Esophagus squamous epithelium (tissue), 4 donors: Measurements from ENCODE around the gene VPS50.

ENCODE experiments used
- POLR2A ChIP-seq, 4 donors: fragments of 450-650 bp; IDR thresholded peaks; one replicate each; pipeline ENCODE4 v1.6.1; 2017; ENCODE audit warnings: antibody characterized with exemption in 4 of 4, mild to moderate bottlenecking in 4 of 4, moderate library complexity in 3 of 4
- TF ChIP-seq, protein P1 (sequence below), 6 experiments: fragments of 450-650 bp in 4 of 6; fragments of 200-600 bp in 2 of 6; sonication (generic) in 2 of 6; IDR thresholded peaks; one replicate each; pipeline ENCODE4 v1.5.1; 2016 to 2019; ENCODE audit warnings: antibody characterized with exemption in 6 of 6, mild to moderate bottlenecking in 4 of 6, moderate library complexity in 4 of 6

DNA sequence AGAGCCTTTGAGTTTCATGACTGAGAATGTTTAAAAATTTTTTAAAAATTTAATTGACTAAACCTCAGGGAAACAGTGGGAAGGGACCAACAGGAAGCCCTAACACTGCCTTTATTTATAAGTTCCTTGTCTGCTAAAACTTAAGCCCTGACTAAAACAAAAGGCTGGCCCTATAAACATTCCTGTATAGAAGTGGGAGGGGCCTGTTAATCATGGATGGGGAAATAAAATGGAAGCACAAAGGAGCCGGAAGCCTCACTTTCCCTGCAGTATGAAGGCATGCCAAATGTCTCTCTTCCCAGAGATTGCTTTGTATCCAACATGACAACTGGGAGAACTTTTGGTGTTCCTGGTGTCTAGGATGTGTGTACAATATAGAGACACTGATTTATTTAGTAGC lies 66.0 kb downstream of the VPS50 start:
- TF ChIP-seq, protein P1, sequence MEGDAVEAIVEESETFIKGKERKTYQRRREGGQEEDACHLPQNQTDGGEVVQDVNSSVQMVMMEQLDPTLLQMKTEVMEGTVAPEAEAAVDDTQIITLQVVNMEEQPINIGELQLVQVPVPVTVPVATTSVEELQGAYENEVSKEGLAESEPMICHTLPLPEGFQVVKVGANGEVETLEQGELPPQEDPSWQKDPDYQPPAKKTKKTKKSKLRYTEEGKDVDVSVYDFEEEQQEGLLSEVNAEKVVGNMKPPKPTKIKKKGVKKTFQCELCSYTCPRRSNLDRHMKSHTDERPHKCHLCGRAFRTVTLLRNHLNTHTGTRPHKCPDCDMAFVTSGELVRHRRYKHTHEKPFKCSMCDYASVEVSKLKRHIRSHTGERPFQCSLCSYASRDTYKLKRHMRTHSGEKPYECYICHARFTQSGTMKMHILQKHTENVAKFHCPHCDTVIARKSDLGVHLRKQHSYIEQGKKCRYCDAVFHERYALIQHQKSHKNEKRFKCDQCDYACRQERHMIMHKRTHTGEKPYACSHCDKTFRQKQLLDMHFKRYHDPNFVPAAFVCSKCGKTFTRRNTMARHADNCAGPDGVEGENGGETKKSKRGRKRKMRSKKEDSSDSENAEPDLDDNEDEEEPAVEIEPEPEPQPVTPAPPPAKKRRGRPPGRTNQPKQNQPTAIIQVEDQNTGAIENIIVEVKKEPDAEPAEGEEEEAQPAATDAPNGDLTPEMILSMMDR (IDR thresholded peaks at IDR 0.05), result no peak
- TF ChIP-seq POLR2A (IDR thresholded peaks at IDR 0.05), result no peak
